ENCODE measurements around the gene GPRC5B.

The GPRC5B gene

DNA sequence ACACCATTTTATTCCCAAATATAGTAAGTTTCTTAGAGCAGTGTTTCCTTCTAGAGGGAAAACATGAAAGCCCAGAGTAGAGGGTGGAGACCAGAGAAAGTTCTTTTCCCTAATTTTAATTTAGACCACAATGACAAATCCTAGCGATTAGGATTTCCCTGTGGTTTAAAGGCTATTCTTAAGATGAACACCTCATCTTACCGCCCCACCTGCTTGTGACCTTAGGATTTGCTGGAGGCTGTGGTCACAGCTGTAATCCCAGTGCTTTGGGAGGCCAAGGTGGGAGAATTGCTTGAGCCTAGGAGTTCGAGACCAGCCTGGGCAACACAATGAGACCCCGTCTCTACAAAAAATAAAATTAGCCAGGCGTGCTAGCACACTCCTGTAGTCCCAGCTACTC, 51.1 kb downstream of the GPRC5B start:
- TF ChIP-seq, protein P1, sequence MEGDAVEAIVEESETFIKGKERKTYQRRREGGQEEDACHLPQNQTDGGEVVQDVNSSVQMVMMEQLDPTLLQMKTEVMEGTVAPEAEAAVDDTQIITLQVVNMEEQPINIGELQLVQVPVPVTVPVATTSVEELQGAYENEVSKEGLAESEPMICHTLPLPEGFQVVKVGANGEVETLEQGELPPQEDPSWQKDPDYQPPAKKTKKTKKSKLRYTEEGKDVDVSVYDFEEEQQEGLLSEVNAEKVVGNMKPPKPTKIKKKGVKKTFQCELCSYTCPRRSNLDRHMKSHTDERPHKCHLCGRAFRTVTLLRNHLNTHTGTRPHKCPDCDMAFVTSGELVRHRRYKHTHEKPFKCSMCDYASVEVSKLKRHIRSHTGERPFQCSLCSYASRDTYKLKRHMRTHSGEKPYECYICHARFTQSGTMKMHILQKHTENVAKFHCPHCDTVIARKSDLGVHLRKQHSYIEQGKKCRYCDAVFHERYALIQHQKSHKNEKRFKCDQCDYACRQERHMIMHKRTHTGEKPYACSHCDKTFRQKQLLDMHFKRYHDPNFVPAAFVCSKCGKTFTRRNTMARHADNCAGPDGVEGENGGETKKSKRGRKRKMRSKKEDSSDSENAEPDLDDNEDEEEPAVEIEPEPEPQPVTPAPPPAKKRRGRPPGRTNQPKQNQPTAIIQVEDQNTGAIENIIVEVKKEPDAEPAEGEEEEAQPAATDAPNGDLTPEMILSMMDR (IDR thresholded peaks at IDR 0.05; ENCODE audit: low read depth, low read length), result no peak
- no peaks in the 10 kb centered on the region for H3K9me3 ChIP-seq (ENCODE audit: severe bottlenecking)
- DNase-seq, result peak; percentile 36
- no peaks in the 10 kb centered on the region for H3K36me3 ChIP-seq
- no peak overlapping the region for H3K4me3 ChIP-seq (ENCODE audit: low read depth, low read length)
- H3K27me3 ChIP-seq (ENCODE audit: insufficient read depth, low read depth, severe bottlenecking), result no peaks in the 10 kb centered on the region
- no peak overlapping the region for H3K27ac ChIP-seq

GRCh38 chr16:19833176-19833575, 51.5 kb downstream of the GPRC5B start:
- H3K36me3 ChIP-seq, result no peaks in the 10 kb centered on the region

GRCh38 chr16:19831678-19832077, 53.0 kb downstream of the GPRC5B start:
- H3K27me3 ChIP-seq (ENCODE audit: insufficient read depth, low read depth, severe bottlenecking), result no peaks in the 10 kb centered on the region
- H3K36me3 ChIP-seq, result no peaks in the 10 kb centered on the region
- no peak for DNase-seq
- no peak overlapping the region for H3K27ac ChIP-seq
- H3K9me3 ChIP-seq (ENCODE audit: severe bottlenecking), result no peaks in the 10 kb centered on the region
- TF ChIP-seq, protein P1 (IDR thresholded peaks at IDR 0.05; ENCODE audit: low read depth, low read length), result no peak
- no peak overlapping the region for H3K4me3 ChIP-seq (ENCODE audit: low read depth, low read length)

More at GRCh38 chr16:19833176-19833575, 51.5 kb downstream of the GPRC5B start:
- DNase-seq, result no peak
- H3K9me3 ChIP-seq (ENCODE audit: severe bottlenecking), result no peaks in the 10 kb centered on the region
- H3K27me3 ChIP-seq (ENCODE audit: insufficient read depth, low read depth, severe bottlenecking), result no peaks in the 10 kb centered on the region
- no peak overlapping the region for H3K27ac ChIP-seq
- no peak overlapping the region for H3K4me3 ChIP-seq (ENCODE audit: low read depth, low read length)
- TF ChIP-seq, protein P1 (IDR thresholded peaks at IDR 0.05; ENCODE audit: low read depth, low read length), result no peak

GRCh38 chr16:19830902-19831560, 53.6 kb downstream of the GPRC5B start:
- TF ChIP-seq, protein P1 (IDR thresholded peaks at IDR 0.05; ENCODE audit: low read depth, low read length), result no peak
- H3K9me3 ChIP-seq (ENCODE audit: severe bottlenecking), result no peaks in the 10 kb centered on the region
- no peaks in the 10 kb centered on the region for H3K36me3 ChIP-seq
- DNase-seq, result no peak
- H3K27me3 ChIP-seq (ENCODE audit: insufficient read depth, low read depth, severe bottlenecking), result no peaks in the 10 kb centered on the region
- no peak overlapping the region for H3K27ac ChIP-seq
- no peak overlapping the region for H3K4me3 ChIP-seq (ENCODE audit: low read depth, low read length)

DNA sequence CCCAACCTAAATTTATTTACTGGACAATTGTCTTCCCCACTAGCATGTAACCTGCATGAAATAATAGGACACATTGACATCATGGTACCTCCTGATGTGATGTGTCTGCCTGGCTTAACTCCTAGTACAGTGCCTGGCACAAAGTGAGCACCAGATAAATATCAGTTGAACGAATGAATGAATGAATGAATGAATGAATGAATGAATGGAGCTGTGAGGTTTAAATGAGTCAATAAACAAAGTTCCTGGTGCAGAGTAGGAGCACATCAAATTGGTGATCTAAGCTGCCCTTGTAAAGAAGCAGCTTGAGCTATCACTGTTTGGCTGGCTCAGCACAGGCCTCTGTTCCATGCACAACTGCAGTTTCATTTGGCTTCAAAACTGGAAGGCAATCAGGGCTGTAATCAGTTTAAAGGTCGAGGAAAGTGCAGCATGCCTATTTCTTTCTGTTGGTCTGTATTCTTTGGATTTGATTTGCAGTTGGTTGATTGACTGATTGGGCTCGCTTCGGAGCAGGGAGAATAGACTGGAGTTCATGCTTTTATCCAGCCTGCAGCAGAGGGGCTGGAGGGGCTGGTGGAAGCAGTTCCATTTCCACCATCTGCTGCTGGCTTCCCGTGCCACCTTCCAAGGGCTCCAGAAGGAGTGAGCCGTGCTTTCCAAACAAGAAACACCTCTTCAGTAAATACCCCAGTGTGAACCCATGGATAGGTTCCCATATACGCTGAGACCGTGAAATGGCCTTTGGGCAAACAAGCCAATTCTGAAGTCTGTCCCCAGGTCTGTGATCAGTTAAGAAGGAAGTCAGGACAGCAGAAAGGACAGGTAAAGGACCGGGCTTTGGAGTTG, 54.6 kb downstream of the GPRC5B start:
- no peaks in the 10 kb centered on the region for H3K36me3 ChIP-seq
- TF ChIP-seq, protein P1 (IDR thresholded peaks at IDR 0.05; ENCODE audit: low read depth, low read length), result no peak
- no peak overlapping the region for H3K27ac ChIP-seq
- no peak overlapping the region for H3K4me3 ChIP-seq (ENCODE audit: low read depth, low read length)
- H3K27me3 ChIP-seq (ENCODE audit: insufficient read depth, low read depth, severe bottlenecking), result no peaks in the 10 kb centered on the region
- no peaks in the 10 kb centered on the region for H3K9me3 ChIP-seq (ENCODE audit: severe bottlenecking)
- DNase-seq, result no peak

Measured in WERI-Rb-1 (cell line).